RWPE1 (cell line): Measurements from ENCODE around the gene KRT14.
"Not testable (repeated sequence)": the region's sequence is repeated elsewhere in the genome, so short reads cannot be mapped to it uniquely, and the experiment has no call there.

ENCODE experiments used
- CTCF ChIA-PET: fragments of 350-600 bp; sonication (Branson Sonifier 250); formaldehyde crosslinking; extraction: SDS; loops from one replicate; lab custom pipeline; 2021; lab: Yijun Ruan, JAX
- POLR2A ChIA-PET: fragments of 400-600 bp; formaldehyde crosslinking; extraction: SDS; loops from one replicate; lab custom pipeline; 2020; ENCODE audit warnings: antibody characterized with exemption; ENCODE audit not compliant: low non-redundant PET; lab: Yijun Ruan, JAX
- DNase-seq: peaks from one replicate; pipeline ENCODE4 v3.0.0; 2012; ENCODE audit warnings: low spot score
- H3K27ac ChIP-seq: fragments of 450-650 bp; 2 replicates; pipeline ENCODE4 v1.5.1; 2017
- CTCF ChIP-seq: fragments of 450-650 bp; conservative IDR thresholded peaks from 2 replicates; pipeline ENCODE4 v1.5.1; 2017; ENCODE audit warnings: low read depth, mild to moderate bottlenecking

KRT14 gene

GRCh38 chr17:41594363-41594915 lies 7.7 kb upstream of the KRT14 start:
- no peak for DNase-seq
- POLR2A ChIA-PET: no interaction called here

GRCh38 chr17:41593306-41593981 lies 6.7 kb upstream of the KRT14 start:
- no peak for DNase-seq
- CTCF ChIA-PET: no interaction called here
- POLR2A ChIA-PET: no interaction called here
- no peak for TF ChIP-seq CTCF
- peak overlapping the region; percentile 59 for H3K27ac ChIP-seq

More at GRCh38 chr17:41594363-41594915, 7.7 kb upstream of the KRT14 start:
- H3K27ac ChIP-seq: no peak overlapping the region
- CTCF ChIA-PET: no interaction called here
- no peak for TF ChIP-seq CTCF

GRCh38 chr17:41592601-41593305 lies 6.1 kb upstream of the KRT14 start:
- TF ChIP-seq CTCF: no peak
- ChIA-PET CTCF (no interaction called here), POLR2A (no interaction called here)
- no peak for DNase-seq
- H3K27ac ChIP-seq: peak overlapping the region; percentile 59

- 0 out of 2 replicates have a peak, but pooled peaks have one; percentile 8 for TF ChIP-seq CTCF
- ChIA-PET CTCF (no interaction called here), POLR2A (no interaction called here)
- no peak for DNase-seq
- H3K27ac ChIP-seq: peak overlapping the region; percentile 100
Measured at GRCh38 chr17:41589301-41589700, 2.6 kb upstream of the KRT14 start.

- no peak for TF ChIP-seq CTCF
Measured at GRCh38 chr17:41588126-41588810, 1.6 kb upstream of the KRT14 start.

GRCh38 chr17:41585301-41586056 lies 1.2 kb downstream of the KRT14 start:
- no peak for DNase-seq
- H3K27ac ChIP-seq: peak overlapping the region; percentile 100
- ChIA-PET POLR2A (no interaction called here), CTCF (interaction anchor here (0.9 to 1.2 kb wide), 3 partner anchors 62 to 77 kb away, joined by 3 to 5 read pairs (median 3); no protein-coding TSS in a partner anchor)
- no peak for TF ChIP-seq CTCF

More at GRCh38 chr17:41588126-41588810, 1.6 kb upstream of the KRT14 start:
- peak; percentile 52 for DNase-seq
- ChIA-PET CTCF (interaction anchor here (0.7 kb wide), 1 partner anchor 9 kb away, joined by 3 read pairs; no protein-coding TSS in a partner anchor), POLR2A (no interaction called here)
- H3K27ac ChIP-seq: peak overlapping the region; percentile 100

GRCh38 chr17:41584331-41584927 lies 2.3 kb downstream of the KRT14 start:
- not testable (repeated sequence) for DNase-seq
- H3K27ac ChIP-seq: peak overlapping the region; percentile 100
- ChIA-PET CTCF (interaction anchor here (0.7 to 1.9 kb wide), 3 partner anchors 35 to 65 kb away, joined by 3 to 9 read pairs (median 3); no protein-coding TSS in a partner anchor), POLR2A (interaction anchor here (0.7 kb wide), 1 partner anchor 63 kb away, joined by 10 read pairs; no protein-coding TSS in a partner anchor)
